ENCODE results near the gene PNN. TPM values are rescaled to one million over a fixed set of nuclear protein-coding genes. Genes with fewer than 3 reads are reported as not detected.
A peak's percentile ranks its signal among the peaks of the same experiment; 100 is the strongest.

The PNN gene
- total and polyA plus RNA-seq, 9 of the 15 experiments (the other 6 are each of a cell fraction or from before 2014, with no cell fraction given), result 30.2 to 188 (median 69.7) TPM

GRCh38 chr14:39203659-39204606, 28.9 kb downstream of the PNN start (continued):
- no peak for TF ChIP-seq TFE3 (CRISPR knock-in tag; IDR thresholded peaks at IDR 0.05)
- TF ChIP-seq ZNF583 (CRISPR knock-in tag; IDR thresholded peaks at IDR 0.05), result no peak
- TF ChIP-seq ZFPM2 (CRISPR knock-in tag; IDR thresholded peaks at IDR 0.05), result no peak
- 0 out of 4 replicates have a peak, but pooled peaks of 1 of the 2 experiments have one; percentile 13 for TF ChIP-seq KDM1A (IDR thresholded peaks at IDR 0.05)
- no peak for TF ChIP-seq SAFB (IDR thresholded peaks at IDR 0.05; ENCODE audit: borderline replicate concordance, low read depth, low read length)
- TF ChIP-seq ZKSCAN8 (CRISPR knock-in tag; IDR thresholded peaks at IDR 0.05), result no peak
- no peak for TF ChIP-seq PTTG1 (tag; IDR thresholded peaks at IDR 0.05; ENCODE audit: low read depth)
- no peak for TF ChIP-seq CBX8 (IDR thresholded peaks at IDR 0.05; ENCODE audit: borderline replicate concordance, extremely low read depth, low read depth, low read length, poor library complexity, severe bottlenecking)
- TF ChIP-seq PBX2 (CRISPR knock-in tag; IDR thresholded peaks at IDR 0.05; ENCODE audit: low read depth), result no peak
- TF ChIP-seq PBX2 (tag; conservative IDR thresholded peaks at IDR 0.05; ENCODE audit: low read depth), result no peak
- TF ChIP-seq CTCF (IDR thresholded peaks at IDR 0.05 in 2 of 3, conservative IDR thresholded peaks at IDR 0.05 in 1 of 3; ENCODE audit: insufficient read depth in 2 of 3, low read depth in 1 of 3, low read length in 3 of 3), result no peak
- TF ChIP-seq LEF1 (IDR thresholded peaks at IDR 0.05), result peak; percentile 37; the same call in 1 of the 2 replicates
- no peak for TF ChIP-seq KLF6 (CRISPR knock-in tag; IDR thresholded peaks at IDR 0.05; ENCODE audit: borderline replicate concordance)
- TF ChIP-seq ZBTB9 (CRISPR knock-in tag; IDR thresholded peaks at IDR 0.05), result no peak
- TF ChIP-seq ZNF436 (CRISPR knock-in tag; IDR thresholded peaks at IDR 0.05), result no peak

Measured in K562 (cell line).